A549 (cell line): ENCODE measurements around the gene BPIFB2. TPM values are rescaled to one million over a fixed set of nuclear protein-coding genes. Genes with fewer than 3 reads are reported as not detected.

Experiments
- ATAC-seq, 2 experiments: fragments of 200-7000 bp in 1 of 2; fragments of >200 bp in 1 of 2; cut with Nextera tagmentation in 1 of 2; cut with Tn5 transposase in 1 of 2; 3 replicates each; pipeline versions ENCODE4 v1.8.0 to v1.9.1; 2018 to 2020; ENCODE audit warnings: mild to moderate bottlenecking in 1 of 2, moderate library complexity in 1 of 2
- CTCF ChIA-PET: fragments of 300-600 bp; sonication (Branson Sonifier 250); formaldehyde crosslinking; extraction: SDS; loops from one replicate; lab custom pipeline; 2021; ENCODE audit warnings: antibody characterized with exemption, inconsistent platforms; lab: Yijun Ruan, JAX
- POLR2A ChIA-PET: fragments of 350-600 bp; formaldehyde crosslinking; extraction: SDS; loops from one replicate; lab custom pipeline; 2021; ENCODE audit warnings: antibody characterized with exemption, inconsistent platforms; lab: Yijun Ruan, JAX
- DNase-seq, 2 experiments: peaks; one replicate each; pipeline versions ENCODE4 v3.0.0 to v3.0.0-alpha.2; 2011 to 2016; ENCODE audit warnings: low read depth in 1 of 2, low spot score in 1 of 2
- FAIRE-seq: peaks from 2 replicates; lab custom pipeline; 2011; peaks lifted over from hg19 to GRCh38; lab: Jason Lieb, UNC
- H3K27ac ChIP-seq, 2 experiments: fragments of >200 bp; sonication (Bioruptor Twin); formaldehyde crosslinking; 3 replicates each; pipeline ENCODE4 v1.5.1; 2016 to 2017
- H3K4me1 ChIP-seq: fragments of >200 bp; sonication (Bioruptor Twin); formaldehyde crosslinking; 3 replicates; pipeline ENCODE4 v1.6.1; 2016
- H3K4me2 ChIP-seq: fragments of >200 bp; sonication (Bioruptor Twin); formaldehyde crosslinking; 3 replicates; pipeline ENCODE4 v1.6.1; 2016
- H3K4me3 ChIP-seq: fragments of >200 bp; sonication (Bioruptor Twin); formaldehyde crosslinking; 3 replicates; pipeline ENCODE4 v1.5.1; 2016
- H3K9me3 ChIP-seq: fragments of >200 bp; sonication (Bioruptor Twin); formaldehyde crosslinking; 3 replicates; pipeline ENCODE4 v1.6.1; 2016
- BHLHE40 ChIP-seq: IDR thresholded peaks from 2 replicates; pipeline ENCODE4 v1.6.1; 2012; ENCODE audit warnings: low read depth, low read length, inconsistent platforms
- EHF ChIP-seq: fragments of 250-450 bp; sonication (Bioruptor Pico); IDR thresholded peaks from 2 replicates; pipeline ENCODE4 v1.5.0; 2020; ENCODE audit warnings: mild to moderate bottlenecking
- ELK1 ChIP-seq: fragments of 150-350 bp; IDR thresholded peaks from 2 replicates; pipeline ENCODE4 v1.6.1; 2014; ENCODE audit warnings: low read depth, mild to moderate bottlenecking, low read length
- EP300 ChIP-seq, 2 experiments: fragments of >200 bp; sonication (Bioruptor Twin); formaldehyde crosslinking; IDR thresholded peaks; 2 replicates in 1 of 2; 3 replicates in 1 of 2; pipeline ENCODE4 v1.6.1; 2016 to 2017
- FOXS1 ChIP-seq: fragments of 250-450 bp; sonication (Bioruptor Pico); IDR thresholded peaks from 2 replicates; pipeline ENCODE4 v1.5.0; 2020; ENCODE audit warnings: mild to moderate bottlenecking, moderate library complexity
- HDAC2 ChIP-seq: fragments of 200-600 bp; sonication (generic); IDR thresholded peaks from 2 replicates; pipeline ENCODE4 v1.6.1; 2016
- HEYL ChIP-seq: fragments of 250-450 bp; sonication (Bioruptor Pico); IDR thresholded peaks from 2 replicates; pipeline ENCODE4 v1.8.0; 2021; ENCODE audit warnings: mild to moderate bottlenecking, moderate library complexity
- HOXA7 ChIP-seq: fragments of 250-450 bp; sonication (Bioruptor Pico); IDR thresholded peaks from 2 replicates; pipeline ENCODE4 v1.5.0; 2020; ENCODE audit warnings: mild to moderate bottlenecking, moderate library complexity
- KDM1A ChIP-seq: fragments of 200-600 bp; sonication (generic); IDR thresholded peaks from 2 replicates; pipeline ENCODE4 v1.6.1; 2016; ENCODE audit warnings: low read depth, mild to moderate bottlenecking
- KDM5A ChIP-seq: fragments of 200-600 bp; sonication (generic); IDR thresholded peaks from 2 replicates; pipeline ENCODE4 v1.6.1; 2016; ENCODE audit warnings: antibody characterized with exemption, mild to moderate bottlenecking
- MAZ ChIP-seq: fragments of 150-350 bp; IDR thresholded peaks from 2 replicates; pipeline ENCODE4 v1.6.1; 2014; ENCODE audit warnings: antibody characterized with exemption, low read depth, low read length, borderline replicate concordance
- MYC ChIP-seq: IDR thresholded peaks from 2 replicates; pipeline ENCODE4 v1.6.1; 2012; ENCODE audit warnings: mild to moderate bottlenecking, inconsistent platforms, low read length, improper control_type of control experiment, borderline replicate concordance
- PHF8 ChIP-seq: fragments of 200-600 bp; sonication (generic); IDR thresholded peaks from 2 replicates; pipeline ENCODE4 v1.6.1; 2016; ENCODE audit warnings: low read depth, mild to moderate bottlenecking, antibody characterized with exemption, moderate library complexity, borderline replicate concordance
- RAD21 ChIP-seq, 2 experiments: fragments of >200 bp in 1 of 2; sonication (Bioruptor Twin) in 1 of 2; formaldehyde crosslinking in 1 of 2; IDR thresholded peaks in 1 of 2; conservative IDR thresholded peaks in 1 of 2; 2 replicates in 1 of 2; 3 replicates in 1 of 2; pipeline ENCODE4 v1.6.1; 2012 to 2018; ENCODE audit warnings: inconsistent platforms in 1 of 2
- RCOR1 ChIP-seq: fragments of 150-350 bp; IDR thresholded peaks from 2 replicates; pipeline ENCODE4 v1.6.1; 2014; ENCODE audit warnings: antibody characterized with exemption, low read length, low read depth
- SMC3 ChIP-seq: fragments of >200 bp; sonication (Bioruptor Twin); formaldehyde crosslinking; IDR thresholded peaks from 3 replicates; pipeline ENCODE4 v1.6.1; 2018; ENCODE audit warnings: inconsistent platforms
- ZSCAN20 ChIP-seq: fragments of 250-450 bp; sonication (Bioruptor Pico); IDR thresholded peaks from 2 replicates; pipeline ENCODE4 v1.8.0; 2022; ENCODE audit warnings: mild to moderate bottlenecking, moderate library complexity
- WGBS: methylation state at CpG from one replicate; pipeline ENCODE4 v1.1.6; 2017; ENCODE audit errors: missing lambda C conversion rate; 5-methylcytosine and 5-hydroxymethylcytosine counted together
- polyA plus RNA-seq, 4 experiments: library from polyadenylated mRNA; depleted of rRNA in 3 of 4; stranded (reverse); fragments of >200 nt; fragmentation: RNase III in 1 of 4; extraction: RNeasy Plus Mini Kit Qiagen cat#74134 plus additional on column Dnase treatment in 1 of 4; gene quantifications; 2 replicates in 3 of 4; 3 replicates in 1 of 4; pipeline ENCODE4 v1.2.3, GENCODE V29; 2011 to 2017
- TF ChIP-seq, protein P1 (sequence below): fragments of 250-450 bp; sonication (Bioruptor Pico); IDR thresholded peaks from 2 replicates; pipeline ENCODE4 v1.5.0; 2020; ENCODE audit warnings: low read depth, mild to moderate bottlenecking, moderate library complexity
- TF ChIP-seq, protein P2 (sequence below): IDR thresholded peaks from 2 replicates; pipeline ENCODE4 v1.6.1; 2012; ENCODE audit warnings: low read depth, borderline replicate concordance
- TF ChIP-seq, protein P3 (sequence below): fragments of 250-450 bp; sonication (Bioruptor Pico); IDR thresholded peaks from 2 replicates; pipeline ENCODE4 v1.5.0; 2021; ENCODE audit warnings: mild to moderate bottlenecking, moderate library complexity, borderline replicate concordance

Gene BPIFB2
- polyA plus RNA-seq, 2 of the 4 experiments (the other 2 are of a cell fraction) = not detected

GRCh38 chr20:33015700-33016580 lies 8.4 kb downstream of the BPIFB2 start (continued):
- TF ChIP-seq HEYL (CRISPR knock-in tag) = no peak

GRCh38 chr20:33016581-33017109 lies 9.1 kb downstream of the BPIFB2 start:
- 21% methylated on average over 5 of the region's 7 CpGs for WGBS
- POLR2A ChIA-PET = interaction anchor here (0.6 kb wide), 1 partner anchor 35 kb away, joined by 3 read pairs; no protein-coding TSS in a partner anchor
- CTCF ChIA-PET = interaction anchor here (0.8 to 3.3 kb wide), 2 partner anchors 12 to 26 kb away, joined by 4 to 12 read pairs; partner anchors contain the start of gene SUN5
- DNase-seq (no peak), ATAC-seq (no peak), FAIRE-seq (no peak)
- Histone ChIP-seq H3K9me3 (no peaks in the 10 kb centered on the region), H3K27ac (no peak overlapping the region), H3K4me3 (no peak overlapping the region), H3K4me1 (no peaks in the 10 kb centered on the region), H3K4me2 (no peak overlapping the region)
- TF ChIP-seq KDM1A (no peak), HOXA7 (CRISPR knock-in tag) (no peak), MAZ (no peak), SMC3 (no peak), EHF (CRISPR knock-in tag) (no peak), RAD21 (conservative IDR thresholded peaks at IDR 0.05 in 1 of 2, IDR thresholded peaks at IDR 0.05 in 1 of 2) (no peak), PHF8 (no peak), RCOR1 (no peak), KDM5A (no peak), HDAC2 (no peak), FOXS1 (no peak), HEYL (CRISPR knock-in tag) (no peak), EP300 (IDR thresholded peaks at IDR 0.05) (no peak), ELK1 (no peak), ZSCAN20 (CRISPR knock-in tag) (no peak), MYC (no peak)
- TF ChIP-seq, protein P1, sequence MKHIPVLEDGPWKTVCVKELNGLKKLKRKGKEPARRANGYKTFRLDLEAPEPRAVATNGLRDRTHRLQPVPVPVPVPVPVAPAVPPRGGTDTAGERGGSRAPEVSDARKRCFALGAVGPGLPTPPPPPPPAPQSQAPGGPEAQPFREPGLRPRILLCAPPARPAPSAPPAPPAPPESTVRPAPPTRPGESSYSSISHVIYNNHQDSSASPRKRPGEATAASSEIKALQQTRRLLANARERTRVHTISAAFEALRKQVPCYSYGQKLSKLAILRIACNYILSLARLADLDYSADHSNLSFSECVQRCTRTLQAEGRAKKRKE (CRISPR knock-in tag) = no peak
- TF ChIP-seq, protein P2, sequence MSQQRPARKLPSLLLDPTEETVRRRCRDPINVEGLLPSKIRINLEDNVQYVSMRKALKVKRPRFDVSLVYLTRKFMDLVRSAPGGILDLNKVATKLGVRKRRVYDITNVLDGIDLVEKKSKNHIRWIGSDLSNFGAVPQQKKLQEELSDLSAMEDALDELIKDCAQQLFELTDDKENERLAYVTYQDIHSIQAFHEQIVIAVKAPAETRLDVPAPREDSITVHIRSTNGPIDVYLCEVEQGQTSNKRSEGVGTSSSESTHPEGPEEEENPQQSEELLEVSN = no peak

GRCh38 chr20:33017542-33017941 lies 10.0 kb downstream of the BPIFB2 start:
- Histone ChIP-seq H3K27ac (no peak overlapping the region), H3K4me3 (no peak overlapping the region), H3K4me1 (no peaks in the 10 kb centered on the region), H3K4me2 (no peak overlapping the region), H3K9me3 (no peaks in the 10 kb centered on the region)
- no peak for FAIRE-seq
- TF ChIP-seq, protein P3, sequence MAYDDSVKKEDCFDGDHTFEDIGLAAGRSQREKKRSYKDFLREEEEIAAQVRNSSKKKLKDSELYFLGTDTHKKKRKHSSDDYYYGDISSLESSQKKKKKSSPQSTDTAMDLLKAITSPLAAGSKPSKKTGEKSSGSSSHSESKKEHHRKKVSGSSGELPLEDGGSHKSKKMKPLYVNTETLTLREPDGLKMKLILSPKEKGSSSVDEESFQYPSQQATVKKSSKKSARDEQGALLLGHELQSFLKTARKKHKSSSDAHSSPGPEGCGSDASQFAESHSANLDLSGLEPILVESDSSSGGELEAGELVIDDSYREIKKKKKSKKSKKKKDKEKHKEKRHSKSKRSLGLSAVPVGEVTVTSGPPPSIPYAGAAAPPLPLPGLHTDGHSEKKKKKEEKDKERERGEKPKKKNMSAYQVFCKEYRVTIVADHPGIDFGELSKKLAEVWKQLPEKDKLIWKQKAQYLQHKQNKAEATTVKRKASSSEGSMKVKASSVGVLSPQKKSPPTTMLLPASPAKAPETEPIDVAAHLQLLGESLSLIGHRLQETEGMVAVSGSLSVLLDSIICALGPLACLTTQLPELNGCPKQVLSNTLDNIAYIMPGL = no peak
- TF ChIP-seq BHLHE40 = no peak
- WGBS = 60% methylated on average over 7 of the region's 7 CpGs
- ATAC-seq = no peak; a peak in 1 of 6 replicates
- POLR2A ChIA-PET = no interaction called here
- DNase-seq = no peak
- CTCF ChIA-PET = interaction anchor here (0.8 kb wide), 1 partner anchor 25 kb away, joined by 4 read pairs; no protein-coding TSS in a partner anchor
